GM23338 (cell line): Measurements from ENCODE around the gene PDGFRB.

Experiments used
- CREB1 ChIP-seq: fragments of 250-450 bp; sonication (Bioruptor Pico); IDR thresholded peaks from 2 replicates; pipeline ENCODE4 v1.5.0; 2020; ENCODE audit warnings: low read depth, mild to moderate bottlenecking, moderate library complexity
- CTCF ChIP-seq, 2 experiments: fragments of 200-600 bp in 1 of 2; sonication (generic) in 1 of 2; conservative IDR thresholded peaks; 2 replicates each; pipeline versions ENCODE4 v1.5.1 to v1.6.1; 2016 to 2017; ENCODE audit warnings: antibody characterized with exemption in 2 of 2, low read depth in 2 of 2, mild to moderate bottlenecking in 2 of 2, moderate library complexity in 1 of 2
- EZH2 ChIP-seq: fragments of 200-600 bp; sonication (generic); IDR thresholded peaks from one replicate; pipeline ENCODE4 v1.8.0; 2017; ENCODE audit warnings: antibody characterized with exemption, mild to moderate bottlenecking, low read depth; ENCODE audit not compliant: unreplicated experiment
- EZH2phosphoT487 ChIP-seq: fragments of 200-600 bp; sonication (generic); IDR thresholded peaks from one replicate; pipeline ENCODE4 v1.8.1; 2018; ENCODE audit warnings: antibody characterized with exemption; ENCODE audit not compliant: unreplicated experiment
- STAT1 ChIP-seq: IDR thresholded peaks from one replicate; pipeline ENCODE4 v1.6.1; 2016; ENCODE audit warnings: antibody characterized with exemption; ENCODE audit not compliant: unreplicated experiment
- TF ChIP-seq, protein P1 (sequence below): IDR thresholded peaks from one replicate; pipeline ENCODE4 v1.6.1; 2018; ENCODE audit warnings: antibody characterized with exemption; ENCODE audit not compliant: unreplicated experiment

GRCh38 chr5:150066901-150067396 lies 88.7 kb downstream of the PDGFRB start:
- TF ChIP-seq CTCF (conservative IDR thresholded peaks at IDR 0.05; ENCODE audit: low read depth in 2 of 2) (no peak), EZH2phosphoT487 (no peak), STAT1 (no peak), EZH2 (no peak), CREB1 (CRISPR knock-in tag) (no peak)
- TF ChIP-seq, protein P1, sequence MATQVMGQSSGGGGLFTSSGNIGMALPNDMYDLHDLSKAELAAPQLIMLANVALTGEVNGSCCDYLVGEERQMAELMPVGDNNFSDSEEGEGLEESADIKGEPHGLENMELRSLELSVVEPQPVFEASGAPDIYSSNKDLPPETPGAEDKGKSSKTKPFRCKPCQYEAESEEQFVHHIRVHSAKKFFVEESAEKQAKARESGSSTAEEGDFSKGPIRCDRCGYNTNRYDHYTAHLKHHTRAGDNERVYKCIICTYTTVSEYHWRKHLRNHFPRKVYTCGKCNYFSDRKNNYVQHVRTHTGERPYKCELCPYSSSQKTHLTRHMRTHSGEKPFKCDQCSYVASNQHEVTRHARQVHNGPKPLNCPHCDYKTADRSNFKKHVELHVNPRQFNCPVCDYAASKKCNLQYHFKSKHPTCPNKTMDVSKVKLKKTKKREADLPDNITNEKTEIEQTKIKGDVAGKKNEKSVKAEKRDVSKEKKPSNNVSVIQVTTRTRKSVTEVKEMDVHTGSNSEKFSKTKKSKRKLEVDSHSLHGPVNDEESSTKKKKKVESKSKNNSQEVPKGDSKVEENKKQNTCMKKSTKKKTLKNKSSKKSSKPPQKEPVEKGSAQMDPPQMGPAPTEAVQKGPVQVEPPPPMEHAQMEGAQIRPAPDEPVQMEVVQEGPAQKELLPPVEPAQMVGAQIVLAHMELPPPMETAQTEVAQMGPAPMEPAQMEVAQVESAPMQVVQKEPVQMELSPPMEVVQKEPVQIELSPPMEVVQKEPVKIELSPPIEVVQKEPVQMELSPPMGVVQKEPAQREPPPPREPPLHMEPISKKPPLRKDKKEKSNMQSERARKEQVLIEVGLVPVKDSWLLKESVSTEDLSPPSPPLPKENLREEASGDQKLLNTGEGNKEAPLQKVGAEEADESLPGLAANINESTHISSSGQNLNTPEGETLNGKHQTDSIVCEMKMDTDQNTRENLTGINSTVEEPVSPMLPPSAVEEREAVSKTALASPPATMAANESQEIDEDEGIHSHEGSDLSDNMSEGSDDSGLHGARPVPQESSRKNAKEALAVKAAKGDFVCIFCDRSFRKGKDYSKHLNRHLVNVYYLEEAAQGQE: no peak
